Hematopoietic multipotent progenitor cell treated with erythropoietin and hydrocortisone succinate and interleukin-3 and kit ligand, for 8 days (in vitro differentiated cells): ENCODE data around the gene SERPINB6.
"Not testable (repeated sequence)": the region's sequence is repeated elsewhere in the genome, so short reads cannot be mapped to it uniquely, and the experiment has no call there.

ENCODE experiments used
- DNase-seq: peaks from one replicate; pipeline ENCODE4 v3.0.0-alpha.2; 2015

The SERPINB6 gene

DNA sequence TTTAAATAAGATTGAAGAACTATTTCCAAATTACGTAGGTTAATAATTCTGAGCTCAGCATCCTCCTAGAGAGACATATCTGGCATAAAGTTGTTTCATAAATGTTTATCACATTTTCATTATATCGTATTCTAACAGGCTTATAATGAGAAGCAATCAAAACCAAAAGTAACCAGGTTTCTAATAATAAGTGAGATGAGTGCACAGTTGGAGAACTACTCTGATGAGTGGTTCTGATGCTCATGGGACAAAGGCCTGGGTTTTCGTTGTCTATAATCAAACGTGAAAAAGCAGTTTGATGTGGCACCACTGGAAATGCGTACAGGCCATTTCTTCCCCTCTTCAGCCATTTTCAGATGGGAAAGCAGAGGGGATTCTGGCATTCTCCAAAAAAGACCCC is 4.7 kb upstream of the SERPINB6 start:
- DNase-seq: no peak

DNA sequence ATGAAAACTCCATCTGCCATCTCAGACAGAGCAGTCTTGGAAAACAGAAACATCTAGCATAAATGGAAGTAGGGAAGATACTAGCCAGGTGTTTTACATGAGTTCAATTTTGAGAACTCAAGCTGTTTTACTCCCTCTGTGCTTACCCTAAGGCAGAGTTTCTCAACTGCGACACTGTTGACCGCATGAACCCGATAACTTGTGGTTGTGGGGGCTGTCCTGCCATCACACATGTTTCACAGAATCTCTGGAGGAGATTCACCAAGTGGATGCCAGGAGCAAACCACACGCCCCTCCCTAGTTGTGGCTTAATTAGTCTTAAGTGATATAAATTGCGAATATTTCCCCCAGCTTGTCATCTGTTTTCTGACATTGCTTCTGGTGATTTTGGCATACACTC is 2.3 kb upstream of the SERPINB6 start:
- peak; percentile 84 for DNase-seq

DNA sequence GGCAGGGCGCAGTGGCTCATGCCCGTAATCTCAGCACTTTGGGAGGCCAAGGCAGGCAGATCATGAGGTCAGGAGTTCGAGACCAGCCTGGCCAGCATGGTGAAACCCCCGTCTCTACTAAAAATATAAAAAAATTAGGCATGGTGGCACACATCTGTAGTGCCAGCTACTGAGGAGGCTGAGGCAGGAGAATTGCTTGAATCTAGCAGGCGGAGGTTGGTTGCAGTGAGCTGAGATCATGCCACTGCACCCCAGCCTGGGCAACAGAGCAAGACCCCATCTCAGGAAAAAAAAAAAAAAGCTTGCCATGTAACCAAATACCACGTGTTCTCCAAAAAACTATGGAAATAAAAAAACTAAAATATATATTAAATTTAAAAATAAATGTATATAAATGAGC is 1.8 kb upstream of the SERPINB6 start:
- DNase-seq: not testable (repeated sequence)

DNA sequence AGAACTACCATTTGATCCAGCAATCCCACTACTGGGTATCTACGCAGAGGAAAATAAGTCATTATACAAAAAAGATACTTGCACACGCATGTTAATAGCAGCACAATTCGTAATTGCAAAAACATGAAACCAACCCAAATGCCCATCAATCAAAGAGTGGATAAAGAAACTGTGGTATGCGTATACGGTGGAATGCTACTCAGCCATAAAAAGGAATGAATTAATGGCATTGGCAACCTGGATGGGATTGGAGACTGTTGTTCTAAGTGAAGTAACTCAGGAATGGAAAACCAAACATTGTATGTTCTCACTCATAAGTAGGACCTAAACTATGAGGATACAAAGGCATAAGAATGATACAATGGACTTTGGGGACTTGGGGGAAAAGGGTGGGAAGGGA is 1.3 kb upstream of the SERPINB6 start:
- not testable (repeated sequence) for DNase-seq

DNA sequence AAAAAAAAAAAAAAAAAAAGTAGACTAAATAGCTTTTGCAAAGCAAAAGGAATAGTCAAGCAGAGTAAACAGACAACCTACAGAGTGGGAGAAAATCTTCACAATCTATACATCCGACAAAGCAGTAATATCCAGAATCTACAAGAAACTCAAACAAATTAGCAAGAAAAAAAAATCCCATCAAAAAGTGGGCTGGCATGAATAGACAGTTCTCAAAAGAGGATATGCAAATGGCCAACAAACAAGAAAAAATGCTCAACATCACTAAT is 786 bp upstream of the SERPINB6 start:
- not testable (repeated sequence) for DNase-seq

DNA sequence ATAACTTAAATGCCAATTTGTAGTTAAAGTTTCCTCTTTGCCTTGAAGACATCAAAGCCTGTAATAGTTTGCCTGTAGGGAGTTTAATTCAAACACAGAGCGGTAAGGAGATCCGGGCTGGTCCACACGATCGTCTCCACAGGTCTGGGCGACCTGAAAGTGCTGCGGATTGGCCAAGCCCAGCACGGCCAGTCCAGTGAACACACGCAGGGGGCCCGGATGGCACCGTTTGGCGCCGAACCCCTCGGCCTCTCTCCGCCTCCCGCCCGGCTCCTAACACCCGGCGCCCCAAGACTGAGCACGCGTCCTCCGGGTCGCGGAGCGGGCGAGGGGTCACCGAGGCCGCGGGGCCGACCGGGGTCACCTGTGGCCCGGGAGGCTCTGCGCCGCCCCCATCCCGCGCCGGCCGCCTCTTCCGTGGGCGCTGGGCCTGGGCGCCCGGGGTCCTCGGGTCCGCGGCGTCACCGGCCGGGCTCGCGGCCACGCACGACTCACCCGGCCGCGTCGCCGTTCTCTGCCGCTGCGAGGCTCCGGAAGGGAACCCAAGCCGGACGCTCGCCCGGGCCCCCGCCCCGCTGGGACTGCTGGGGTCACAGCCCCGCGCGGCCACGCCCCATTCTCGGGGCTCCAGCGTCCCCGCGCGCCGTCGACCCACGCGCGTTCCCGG is 481 bp downstream of the SERPINB6 start:
- no peak for DNase-seq

DNA sequence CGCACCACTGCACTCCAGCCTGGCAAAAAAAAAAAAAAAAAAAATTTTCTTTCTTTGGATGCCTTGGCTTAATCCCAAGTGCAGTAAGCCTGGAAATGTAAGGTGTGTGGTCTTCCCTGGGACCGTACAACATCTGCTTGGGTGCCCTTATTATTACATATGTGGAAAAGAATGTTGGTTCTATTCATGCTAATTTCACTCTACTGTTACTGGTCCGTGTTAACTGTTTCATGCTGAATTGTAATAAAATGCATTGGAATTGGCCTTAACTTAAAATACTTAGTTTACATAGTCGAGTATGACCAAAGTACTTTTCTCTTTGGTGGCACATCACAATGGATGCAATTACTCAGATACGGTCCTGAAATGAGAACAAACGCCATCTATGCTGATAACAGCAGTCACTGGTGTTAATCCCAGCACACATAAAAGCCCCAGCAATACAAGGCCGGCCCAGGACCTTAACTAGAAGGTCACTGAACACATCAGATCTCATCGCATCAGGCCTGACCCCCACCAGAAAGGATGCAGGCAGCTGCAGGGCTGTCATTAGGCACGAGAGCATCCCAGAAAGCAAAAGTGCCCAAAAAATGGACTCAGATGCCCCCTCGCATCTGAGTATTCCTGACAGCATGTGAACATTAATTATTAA is 1.2 kb downstream of the SERPINB6 start:
- no peak for DNase-seq

DNA sequence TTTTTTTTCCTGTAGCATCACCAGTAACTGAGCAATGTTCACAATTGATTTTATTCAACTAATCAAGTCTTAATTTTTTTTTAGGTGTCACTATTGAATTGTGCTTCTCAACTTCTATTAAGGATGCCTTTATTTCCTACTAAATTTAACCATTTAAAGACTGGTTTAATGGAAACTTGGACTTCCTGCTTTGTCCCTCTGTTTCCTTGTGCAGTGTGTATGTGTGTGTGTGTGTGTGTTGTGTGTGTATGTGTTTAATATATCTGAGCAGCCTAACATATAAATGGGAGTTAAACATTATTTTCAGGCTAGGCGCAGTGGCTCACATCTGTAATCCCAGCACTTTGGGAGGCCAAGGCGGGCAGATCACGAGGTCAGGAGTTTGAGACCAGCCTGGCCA is 1.8 kb downstream of the SERPINB6 start:
- no peak for DNase-seq

DNA sequence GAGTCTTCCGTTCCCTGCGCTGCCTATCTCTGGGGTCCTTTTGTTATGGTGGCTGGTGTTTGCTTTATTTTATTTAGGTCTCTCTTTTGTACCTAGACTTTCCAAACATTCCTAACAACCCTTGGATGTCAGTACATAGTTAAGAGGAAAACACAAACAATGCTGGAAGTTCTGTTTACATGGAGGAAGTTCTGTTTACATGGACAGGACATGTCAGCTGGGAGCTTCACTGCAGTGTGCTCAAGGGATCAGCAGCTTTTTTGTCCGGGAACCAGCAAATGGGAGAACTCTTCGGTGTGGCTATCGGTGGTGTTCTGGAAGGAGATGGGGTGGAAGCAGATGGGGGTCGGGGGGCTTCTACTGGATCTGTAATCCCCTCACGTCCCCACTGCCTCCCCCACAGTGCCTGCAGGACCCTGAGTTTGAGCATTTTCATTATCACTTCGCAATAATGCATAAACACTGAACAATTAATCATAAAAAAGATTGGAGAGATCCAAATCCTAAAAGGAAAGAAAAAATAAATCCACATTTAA is 2.7 kb downstream of the SERPINB6 start:
- no peak for DNase-seq

DNA sequence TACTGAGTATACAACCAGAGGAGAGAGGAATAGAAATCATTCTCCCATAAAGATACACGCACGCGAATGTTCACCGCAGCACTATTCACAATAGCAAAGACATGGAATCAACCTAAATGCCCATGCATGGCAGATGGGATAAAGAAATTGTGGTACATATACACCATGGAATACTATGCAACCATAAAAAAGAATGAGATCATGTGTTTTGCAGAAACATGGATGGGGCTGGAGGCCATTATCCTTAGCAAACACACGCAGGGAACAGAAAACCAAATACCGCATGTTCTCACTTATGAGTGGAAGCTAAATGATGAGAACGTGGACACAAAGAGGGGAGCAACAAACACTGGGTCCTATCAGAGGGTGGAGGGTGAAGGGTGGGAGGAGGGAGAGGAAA is 3.4 kb downstream of the SERPINB6 start:
- DNase-seq: no peak

DNA sequence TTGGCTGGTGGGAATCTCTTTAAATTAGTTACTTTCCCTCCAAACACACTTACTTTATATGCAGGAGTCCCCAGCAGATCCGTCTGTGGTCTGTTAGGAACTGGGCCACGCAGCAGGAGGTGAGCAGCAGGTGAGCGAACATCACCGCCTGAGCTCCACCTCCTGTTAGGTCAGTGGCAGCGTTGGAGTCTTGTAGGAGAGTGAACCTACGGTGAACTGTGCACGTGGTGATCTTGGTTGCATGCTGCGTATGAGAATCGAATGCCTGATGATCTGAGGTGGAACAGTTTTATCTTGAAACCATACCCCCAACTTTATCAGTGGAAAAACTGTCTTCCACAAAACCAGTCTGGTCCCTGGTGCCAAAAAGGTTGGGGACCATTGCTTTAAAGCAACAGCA is 5.0 kb downstream of the SERPINB6 start:
- DNase-seq: no peak

DNA sequence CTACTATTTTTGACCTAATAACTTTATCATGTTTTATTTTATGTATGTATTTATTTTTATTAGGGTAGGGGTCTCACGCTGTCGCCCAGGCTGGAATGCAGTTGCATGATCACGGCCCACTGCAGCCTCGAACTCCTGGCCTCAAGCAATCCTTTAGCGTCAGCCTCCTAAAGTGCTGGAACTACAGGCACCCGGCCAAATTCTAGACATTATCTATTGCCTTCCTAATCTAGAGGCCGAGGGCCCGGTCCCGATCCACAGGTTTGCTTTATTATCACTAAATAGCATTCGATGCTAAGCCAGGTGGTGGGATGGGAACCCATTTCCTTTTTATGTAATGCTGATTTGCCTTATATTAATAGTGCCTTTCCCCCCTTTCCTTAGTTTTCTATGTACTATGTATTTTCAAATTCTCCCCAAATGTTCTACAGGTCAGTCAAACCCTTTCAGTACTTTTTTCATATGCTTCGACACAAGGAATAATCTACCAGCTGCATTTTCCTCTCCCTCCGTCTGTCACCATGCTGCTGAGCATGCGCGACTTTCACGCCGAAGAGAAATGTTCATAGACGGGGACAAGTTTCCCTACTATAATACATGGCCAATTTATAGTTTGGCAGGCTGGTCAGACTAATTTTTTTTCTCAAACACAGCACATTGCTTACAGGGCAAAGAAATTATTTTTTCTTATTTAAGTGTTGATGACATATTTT is 6.4 kb downstream of the SERPINB6 start:
- no peak for DNase-seq

DNA sequence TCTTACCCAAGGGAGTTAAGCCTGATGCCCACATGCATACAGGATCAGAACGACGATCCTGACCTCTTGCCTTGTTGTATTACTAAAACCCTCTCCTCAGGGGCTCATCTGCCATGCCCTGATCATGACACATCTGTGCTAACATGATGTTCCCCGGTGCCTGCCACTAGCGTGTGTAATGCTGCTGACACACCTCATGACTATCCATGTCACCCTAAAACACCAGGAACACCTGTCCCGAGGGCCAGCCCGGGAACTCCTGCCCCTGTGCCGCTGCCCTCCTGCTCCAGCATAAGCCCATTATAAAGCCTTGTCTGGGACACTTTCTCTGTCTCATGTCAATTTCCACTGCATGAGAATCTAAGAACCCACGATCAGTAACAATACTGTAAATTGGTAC is 7.6 kb downstream of the SERPINB6 start:
- DNase-seq: no peak

DNA sequence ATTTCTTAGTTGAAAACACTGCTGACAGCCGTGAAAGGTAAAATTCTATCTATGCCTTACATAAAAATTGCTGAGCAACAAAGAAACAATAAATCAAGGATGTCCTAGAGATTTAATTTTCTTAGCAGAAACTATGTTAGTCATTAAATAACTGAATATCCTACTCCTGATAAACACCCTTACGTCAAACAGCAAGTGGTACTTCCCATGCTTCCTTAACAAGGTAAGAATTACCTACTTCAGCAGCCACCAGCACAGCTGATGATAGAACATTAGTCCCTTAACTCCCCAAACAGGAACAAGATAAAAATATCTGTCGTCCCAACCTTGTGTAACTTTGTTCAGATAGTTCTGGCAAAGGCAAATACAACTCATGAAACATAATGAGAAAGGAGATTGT is 8.7 kb downstream of the SERPINB6 start:
- DNase-seq: no peak

DNA sequence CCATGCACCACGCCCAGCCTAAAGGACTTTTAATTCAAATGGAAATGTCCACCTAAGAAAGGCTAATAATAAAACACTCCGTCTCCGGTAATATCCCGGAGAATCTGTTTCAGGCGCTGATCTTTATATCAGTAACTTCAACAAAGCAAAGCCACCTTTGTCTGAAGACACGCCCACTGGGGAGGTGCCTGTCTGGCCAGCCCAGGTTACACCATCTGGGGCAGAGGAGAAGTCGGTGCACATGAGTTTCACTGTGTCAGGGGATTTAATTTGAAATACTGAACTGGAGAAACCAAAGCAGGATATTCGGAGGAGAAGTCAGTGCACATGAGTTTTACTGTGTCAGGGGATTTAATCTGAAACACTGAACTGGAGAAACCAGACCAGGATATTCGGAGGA is 9.4 kb downstream of the SERPINB6 start:
- DNase-seq: no peak

DNA sequence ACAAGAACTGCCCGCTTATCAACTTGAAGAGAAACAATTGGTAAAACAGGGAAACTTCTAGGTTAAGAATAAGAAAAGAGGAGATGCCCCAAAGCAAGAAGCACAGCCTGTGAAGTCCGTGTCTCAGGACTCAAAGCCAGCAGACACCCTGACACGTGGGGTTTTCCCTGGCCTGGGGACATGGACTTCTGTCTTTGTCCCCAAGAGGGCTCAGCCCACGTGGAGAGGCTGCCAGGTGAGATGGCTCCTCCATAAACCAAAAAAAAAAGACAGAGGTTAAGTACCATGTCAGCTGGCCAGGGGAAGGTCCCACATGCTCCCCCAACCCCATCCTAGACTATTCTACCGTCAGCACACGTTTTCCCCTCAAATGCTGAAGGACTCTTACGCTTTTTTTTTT is 9.9 kb downstream of the SERPINB6 start:
- no peak for DNase-seq

DNA sequence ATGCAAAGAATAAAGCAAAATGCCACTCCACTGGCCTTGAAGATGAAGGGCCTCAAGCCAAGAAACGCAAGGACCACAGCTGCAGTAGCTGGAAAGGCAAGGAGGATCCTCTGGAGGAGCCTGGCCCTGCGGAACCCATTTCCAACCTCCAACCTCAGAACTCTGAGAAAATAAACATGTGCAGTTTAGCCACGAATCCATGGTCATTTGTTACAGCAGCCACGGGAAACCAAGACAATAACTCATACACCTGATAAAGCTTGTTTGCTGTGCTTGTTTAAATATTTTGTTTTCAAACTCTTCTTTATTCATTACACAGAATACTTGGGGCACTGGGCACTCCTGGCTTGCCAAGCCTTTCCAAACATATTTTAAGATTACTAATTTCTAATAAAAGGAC is 10.4 kb downstream of the SERPINB6 start:
- DNase-seq: no peak

DNA sequence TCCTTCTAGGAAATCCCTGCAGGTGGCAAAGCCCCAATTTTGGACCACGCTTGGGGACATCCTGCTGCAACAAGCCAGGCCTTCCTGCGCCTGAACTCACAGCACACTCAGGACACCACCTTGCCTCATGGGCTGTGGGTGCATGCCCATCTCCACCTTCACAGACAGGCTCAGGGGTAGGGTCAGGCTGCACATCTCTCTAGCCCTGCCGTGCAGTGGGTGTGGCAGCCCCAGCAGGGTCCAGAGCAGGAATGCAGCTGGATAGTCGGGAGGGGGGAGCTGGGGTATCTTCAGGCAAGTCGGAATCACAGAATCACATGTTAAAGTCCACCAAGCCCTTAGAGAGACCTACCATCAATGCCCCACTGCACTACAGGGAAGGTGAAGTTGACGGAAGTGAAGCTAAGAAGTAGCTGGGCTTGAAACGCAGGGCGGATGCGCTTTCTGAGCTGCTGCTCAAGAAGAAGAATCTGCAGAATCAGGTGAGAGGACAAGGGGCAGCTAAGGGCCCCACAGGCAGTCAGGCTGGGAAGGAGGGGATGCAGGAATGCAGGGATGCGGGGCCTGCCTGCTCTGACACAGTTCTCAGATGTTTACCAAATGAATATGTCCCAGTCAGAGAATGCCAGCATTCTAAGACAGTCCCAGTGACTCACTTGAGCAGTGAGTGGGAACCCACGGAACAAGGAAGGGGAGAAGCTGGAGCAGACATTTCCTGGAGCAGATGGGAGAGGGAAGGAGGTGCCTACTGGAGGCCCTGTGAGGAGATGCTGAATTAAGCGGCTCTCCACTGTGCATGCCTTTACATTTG is 11.3 kb downstream of the SERPINB6 start:
- DNase-seq: no peak

DNA sequence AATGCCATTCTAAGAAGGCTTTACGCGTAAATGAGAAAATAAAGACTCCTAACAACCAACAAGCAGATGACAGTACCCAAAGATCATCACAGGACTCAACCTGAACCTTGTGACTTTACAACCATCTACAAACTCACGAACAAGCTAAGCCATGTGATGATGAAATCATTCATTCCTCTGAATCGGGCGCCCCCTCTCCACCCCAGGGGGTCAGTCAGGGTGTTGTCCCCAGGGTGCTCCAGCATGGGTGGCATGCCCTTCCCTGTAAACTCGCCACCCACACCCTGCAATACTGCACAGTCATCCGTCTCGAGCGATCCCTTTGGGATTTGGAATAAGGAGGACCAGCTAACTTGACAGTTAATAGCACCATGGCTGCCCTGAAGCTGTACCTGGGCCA is 12.6 kb downstream of the SERPINB6 start:
- no peak for DNase-seq

DNA sequence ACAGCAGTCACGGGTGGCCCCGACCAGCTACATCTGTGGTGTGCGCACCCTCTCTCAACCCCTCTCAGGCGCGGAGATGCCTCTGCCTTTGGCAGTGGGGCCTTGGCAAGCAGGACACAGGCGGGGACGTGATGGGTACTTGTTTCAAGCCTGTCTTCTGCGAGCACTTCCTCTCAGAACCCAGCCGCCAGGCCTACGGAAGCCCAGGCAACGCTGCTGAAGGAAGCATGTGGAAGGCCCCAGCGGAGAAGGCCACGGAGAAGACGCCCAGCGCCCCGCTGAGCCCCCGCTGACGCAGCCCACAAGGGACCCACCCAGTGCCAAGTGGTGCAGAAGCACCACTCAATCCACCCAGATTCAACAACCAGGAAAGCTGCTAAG is 13.0 kb downstream of the SERPINB6 start:
- no peak for DNase-seq

DNA sequence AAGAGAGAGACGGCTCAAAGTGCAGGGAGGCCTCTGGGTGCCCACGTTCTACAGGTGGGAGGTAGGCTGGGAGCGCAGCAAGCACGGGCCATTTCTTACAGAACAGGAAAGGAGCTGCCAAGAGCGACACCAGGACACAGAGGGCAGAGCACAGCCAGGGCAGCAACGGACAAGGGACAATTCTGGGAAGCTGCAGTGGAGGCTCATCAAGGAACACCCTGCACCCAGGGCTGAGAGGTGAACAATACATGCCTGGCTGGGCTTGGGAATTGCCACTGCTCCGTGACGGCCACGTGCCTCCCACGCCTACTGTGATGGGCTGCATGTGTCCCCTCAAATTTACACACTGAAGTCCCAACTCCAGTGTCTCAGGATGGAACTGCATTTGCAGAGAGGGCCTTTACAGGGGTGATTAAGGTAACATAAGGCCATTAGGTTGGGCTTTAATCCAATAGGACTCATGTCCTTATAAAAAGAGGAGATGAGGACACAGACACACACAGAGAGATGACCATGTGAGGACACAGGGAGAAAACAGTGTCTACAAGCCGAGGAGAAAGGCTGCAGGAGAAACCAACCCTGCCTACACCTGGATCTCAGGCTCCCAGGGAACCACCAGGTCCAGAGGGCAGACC is 13.6 kb downstream of the SERPINB6 start:
- no peak for DNase-seq

DNA sequence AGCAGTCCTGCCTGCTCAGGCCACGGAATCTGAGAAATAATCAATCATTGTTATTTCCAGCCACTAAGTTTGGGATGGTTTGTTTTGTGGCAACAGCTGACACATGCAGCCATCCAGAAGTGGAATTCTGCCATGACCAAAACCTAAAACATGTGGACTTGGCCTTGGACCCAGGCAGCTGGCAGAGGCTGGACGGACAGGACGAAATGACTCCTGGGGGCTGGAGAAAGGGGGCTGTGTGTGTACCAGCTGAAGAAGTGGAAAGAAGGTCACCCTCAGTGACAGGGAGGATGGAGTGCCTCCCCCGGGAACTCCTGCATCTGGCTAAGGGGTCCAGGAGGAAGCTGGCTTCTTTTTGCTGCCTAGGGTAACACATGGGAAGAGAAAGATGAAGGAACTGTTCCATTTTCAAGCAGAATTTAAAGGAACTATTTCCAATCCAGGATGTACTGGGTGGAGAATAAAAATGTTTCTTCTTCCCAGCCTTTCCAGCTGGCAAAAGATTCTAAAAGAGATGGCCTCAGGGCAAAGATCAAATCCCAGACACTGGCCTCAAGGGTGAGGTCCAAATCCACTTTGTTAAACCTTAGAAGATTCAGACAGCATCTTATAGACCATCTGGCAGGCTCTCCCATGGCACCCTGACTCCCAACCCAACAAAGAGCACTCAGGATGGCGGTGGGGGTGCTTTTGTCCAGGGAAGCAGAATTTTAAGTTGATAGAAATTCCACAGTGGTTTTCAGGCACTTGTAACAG is 14.3 kb downstream of the SERPINB6 start:
- DNase-seq: no peak
